Amygdala (tissue), 56 donors: ENCODE results near the gene VWCE.
"Not testable (repeated sequence)": the region's sequence is repeated elsewhere in the genome, so short reads cannot be mapped to it uniquely, and the experiment has no call there.

Experiments
- DNase-seq, 56 donors: peaks; one replicate each; lab custom pipeline; 2025; lab: John Stamatoyannopoulos, UW

Gene VWCE

GRCh38 chr11:61222047-61222446 is 73.1 kb downstream of the VWCE start, which contains the start of gene PGA4:
Gene PGA4, plus strand, starts transcription at chr11:61222347. Its CDS starts 54 bp downstream, at chr11:61222401.
- not testable (repeated sequence) for DNase-seq

GRCh38 chr11:61219016-61219415 is 76.1 kb downstream of the VWCE start:
- not testable (repeated sequence) for DNase-seq

DNA sequence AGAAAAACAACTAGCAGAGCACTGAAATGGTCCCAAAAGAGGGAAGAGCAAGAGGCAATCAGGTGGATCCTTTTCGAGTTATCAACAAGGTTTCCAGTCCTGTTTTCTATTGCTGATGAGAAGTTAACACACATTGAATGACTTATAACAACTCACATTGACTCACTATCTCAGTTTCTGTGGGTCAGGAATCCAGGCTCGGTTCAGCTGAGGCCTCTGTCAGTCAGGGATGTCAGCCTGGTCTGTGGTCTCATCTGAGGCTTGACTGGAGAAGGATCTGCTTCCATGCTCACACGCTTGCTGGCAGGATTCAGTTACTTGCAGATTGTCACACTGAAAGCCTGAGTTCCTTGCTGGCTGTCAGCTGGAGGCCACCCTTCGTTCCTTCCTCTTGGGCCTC is 76.8 kb downstream of the VWCE start:
- DNase-seq = not testable (repeated sequence)

GRCh38 chr11:61213711-61214324 is 81.3 kb downstream of the VWCE start:
- DNase-seq = not testable (repeated sequence)

DNA sequence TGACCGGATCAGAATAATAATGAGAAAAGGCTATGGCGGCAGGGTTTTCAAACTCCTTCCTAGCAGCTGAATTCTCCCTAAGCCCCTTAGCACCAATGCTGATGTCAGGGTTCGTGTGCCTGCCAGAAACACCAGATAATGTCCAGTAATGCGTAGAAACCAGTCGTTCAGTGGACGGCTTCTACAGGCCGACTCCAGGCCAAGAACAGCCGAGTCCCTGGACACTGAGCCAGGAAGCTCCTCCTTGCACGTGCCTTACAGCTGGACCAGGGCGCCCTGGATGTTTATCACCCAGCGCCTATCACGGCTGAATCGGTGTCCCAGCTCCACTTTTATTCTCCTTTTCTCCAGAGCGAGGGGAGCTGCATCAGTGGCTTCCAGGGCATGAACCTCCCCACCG is 82.9 kb downstream of the VWCE start:
- DNase-seq = not testable (repeated sequence)

- DNase-seq = not testable (repeated sequence)
Observed at GRCh38 chr11:61211327-61211952, 83.7 kb downstream of the VWCE start.

- DNase-seq = not testable (repeated sequence)
Observed at GRCh38 chr11:61210629-61211028, 84.5 kb downstream of the VWCE start.
